Natural killer cell (primary cell): ENCODE measurements around the gene ZMIZ1. TPM values are rescaled to one million over a fixed set of nuclear protein-coding genes. Genes with fewer than 3 reads are reported as not detected.

Experiments
- ATAC-seq, 3 donors: fragments of 150-1000 bp in 2 of 3; fragments of 200-7000 bp in 1 of 3; cut with Tn5 transposase; 1 replicate in 1 of 3; 2 replicates in 2 of 3; pipeline ENCODE4 v1.10.0; 2021; ENCODE audit warnings: mild to moderate bottlenecking in 2 of 3, moderate library complexity in 2 of 3
- DNase-seq, 2 donors: peaks; one replicate each; pipeline versions ENCODE4 v3.0.0 to v3.0.0-alpha.2; 2013 to 2021; ENCODE audit warnings: mixed read lengths in 1 of 2
- H3K27ac ChIP-seq: one replicate; pipeline ENCODE4 v1.5.1; 2013; ENCODE audit warnings: mild to moderate bottlenecking, low read length
- H3K27me3 ChIP-seq: one replicate; pipeline ENCODE4 v1.6.1; 2013; ENCODE audit warnings: low read length; ENCODE audit not compliant: control insufficient read depth, insufficient read depth
- H3K36me3 ChIP-seq: one replicate; pipeline ENCODE4 v1.6.1; 2013; ENCODE audit warnings: low read length; ENCODE audit not compliant: control insufficient read depth, insufficient read depth
- H3K4me1 ChIP-seq: one replicate; pipeline ENCODE4 v1.6.1; 2013; ENCODE audit warnings: low read length; ENCODE audit not compliant: control insufficient read depth, insufficient read depth
- H3K4me3 ChIP-seq: one replicate; pipeline ENCODE4 v1.5.1; 2013; ENCODE audit warnings: low read length
- H3K9me3 ChIP-seq: one replicate; pipeline ENCODE4 v1.6.1; 2013; ENCODE audit warnings: low read length; ENCODE audit not compliant: control insufficient read depth, insufficient read depth
- H3K27ac Mint-ChIP-seq, 2 donors: one replicate each; pipeline ENCODE4 v1.8.0; 2022; ENCODE audit warnings: mild to moderate bottlenecking in 2 of 2, mixed read lengths in 2 of 2, moderate library complexity in 1 of 2
- H3K27me3 Mint-ChIP-seq, 2 donors: one replicate each; pipeline ENCODE4 v1.8.0; 2022; ENCODE audit warnings: low read depth in 2 of 2, mixed read lengths in 2 of 2
- H3K36me3 Mint-ChIP-seq: one replicate; pipeline ENCODE4 v1.8.0; 2022; ENCODE audit warnings: mixed read lengths
- H3K4me1 Mint-ChIP-seq, 2 donors: one replicate each; pipeline ENCODE4 v1.8.0; 2022; ENCODE audit warnings: mixed read lengths in 2 of 2
- H3K4me3 Mint-ChIP-seq: one replicate; pipeline ENCODE4 v1.8.0; 2022; ENCODE audit warnings: mild to moderate bottlenecking, moderate library complexity, mixed read lengths
- H3K9me3 Mint-ChIP-seq, 2 donors: one replicate each; pipeline ENCODE4 v1.8.0; 2022; ENCODE audit warnings: mixed read lengths in 2 of 2
- WGBS: methylation state at CpG from one replicate; pipeline ENCODE4 v1.1.7; 2013; ENCODE audit warnings: missing lambda C conversion rate; ENCODE audit not compliant: insufficient coverage; 5-methylcytosine and 5-hydroxymethylcytosine counted together
- intact Hi-C: fragments of 100-400 bp; cut with micrococcal nuclease; formaldehyde crosslinking; loops from one replicate; pipeline ENCODE4 v1.14.2; 2022
- total RNA-seq, 4 donors: library from RNA; stranded (reverse); fragments of 120-200 nt in 1 of 4; gene quantifications; one replicate each; pipeline versions ENCODE4 v1.2.3 to v1.2.4, GENCODE V29; 2013 to 2022
- TF ChIP-seq, protein P1 (sequence below): fragments of 200-600 bp; IDR thresholded peaks from one replicate; pipeline ENCODE4 v1.8.0; 2022; ENCODE audit warnings: antibody characterized with exemption

The ZMIZ1 gene
- total RNA-seq, 3 donors from 2014 or later (not counting 1 experiment from before 2014, with no cell fraction given), result 36.5 to 51.5 (median 37.9) TPM

DNA sequence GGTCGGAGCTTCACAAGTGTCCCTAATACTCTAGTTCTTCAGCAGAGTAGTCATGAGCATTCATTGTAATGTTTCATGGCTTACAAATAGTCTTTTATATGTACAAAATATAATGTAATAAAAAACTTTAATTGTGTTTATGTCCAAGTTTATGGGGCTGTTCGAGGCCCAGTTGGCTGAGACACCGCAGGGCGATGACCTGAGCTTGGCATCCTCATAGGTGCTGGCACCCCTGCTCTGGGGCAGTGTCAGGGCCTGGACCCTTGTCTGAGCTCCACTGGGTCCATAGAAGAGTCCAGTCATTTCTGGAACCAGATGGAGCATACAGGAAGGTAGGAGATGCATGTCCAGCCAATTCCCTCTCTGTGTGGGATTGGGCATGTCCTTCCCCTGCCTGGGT is 12.9 kb upstream of the ZMIZ1 start:
- H3K36me3 Mint-ChIP-seq, result no peaks in the 10 kb centered on the region
- intact Hi-C loops, result no loop called here
- H3K4me3 Mint-ChIP-seq, result no peak overlapping the region
- H3K36me3 ChIP-seq, result no peaks in the 10 kb centered on the region
- no peak overlapping the region for H3K27ac ChIP-seq
- TF ChIP-seq, protein P1, sequence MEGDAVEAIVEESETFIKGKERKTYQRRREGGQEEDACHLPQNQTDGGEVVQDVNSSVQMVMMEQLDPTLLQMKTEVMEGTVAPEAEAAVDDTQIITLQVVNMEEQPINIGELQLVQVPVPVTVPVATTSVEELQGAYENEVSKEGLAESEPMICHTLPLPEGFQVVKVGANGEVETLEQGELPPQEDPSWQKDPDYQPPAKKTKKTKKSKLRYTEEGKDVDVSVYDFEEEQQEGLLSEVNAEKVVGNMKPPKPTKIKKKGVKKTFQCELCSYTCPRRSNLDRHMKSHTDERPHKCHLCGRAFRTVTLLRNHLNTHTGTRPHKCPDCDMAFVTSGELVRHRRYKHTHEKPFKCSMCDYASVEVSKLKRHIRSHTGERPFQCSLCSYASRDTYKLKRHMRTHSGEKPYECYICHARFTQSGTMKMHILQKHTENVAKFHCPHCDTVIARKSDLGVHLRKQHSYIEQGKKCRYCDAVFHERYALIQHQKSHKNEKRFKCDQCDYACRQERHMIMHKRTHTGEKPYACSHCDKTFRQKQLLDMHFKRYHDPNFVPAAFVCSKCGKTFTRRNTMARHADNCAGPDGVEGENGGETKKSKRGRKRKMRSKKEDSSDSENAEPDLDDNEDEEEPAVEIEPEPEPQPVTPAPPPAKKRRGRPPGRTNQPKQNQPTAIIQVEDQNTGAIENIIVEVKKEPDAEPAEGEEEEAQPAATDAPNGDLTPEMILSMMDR, result no peak
- H3K4me1 Mint-ChIP-seq, result no peaks in the 10 kb centered on the region
- DNase-seq (no peak), ATAC-seq (no peak)
- WGBS, result 93% methylated on average over 3 of the region's 4 CpGs
- H3K4me3 ChIP-seq, result no peak overlapping the region
- H3K27me3 ChIP-seq, result no peaks in the 10 kb centered on the region
- no peaks in the 10 kb centered on the region for H3K9me3 ChIP-seq
- peaks cover 2 to 5% of the 10 kb centered on the region in 2 donors for H3K27me3 Mint-ChIP-seq
- H3K27ac Mint-ChIP-seq, result no peak overlapping the region
- H3K9me3 Mint-ChIP-seq, result no peaks in the 10 kb centered on the region
- H3K4me1 ChIP-seq, result no peaks in the 10 kb centered on the region

- peaks cover 5 to 7% of the 10 kb centered on the region in 2 donors for H3K27me3 Mint-ChIP-seq
- WGBS, result 91% methylated on average over 8 of the region's 8 CpGs
- H3K27ac Mint-ChIP-seq, result no peak overlapping the region
Measured at GRCh38 chr10:79056361-79056735, 12.4 kb upstream of the ZMIZ1 start.

DNA sequence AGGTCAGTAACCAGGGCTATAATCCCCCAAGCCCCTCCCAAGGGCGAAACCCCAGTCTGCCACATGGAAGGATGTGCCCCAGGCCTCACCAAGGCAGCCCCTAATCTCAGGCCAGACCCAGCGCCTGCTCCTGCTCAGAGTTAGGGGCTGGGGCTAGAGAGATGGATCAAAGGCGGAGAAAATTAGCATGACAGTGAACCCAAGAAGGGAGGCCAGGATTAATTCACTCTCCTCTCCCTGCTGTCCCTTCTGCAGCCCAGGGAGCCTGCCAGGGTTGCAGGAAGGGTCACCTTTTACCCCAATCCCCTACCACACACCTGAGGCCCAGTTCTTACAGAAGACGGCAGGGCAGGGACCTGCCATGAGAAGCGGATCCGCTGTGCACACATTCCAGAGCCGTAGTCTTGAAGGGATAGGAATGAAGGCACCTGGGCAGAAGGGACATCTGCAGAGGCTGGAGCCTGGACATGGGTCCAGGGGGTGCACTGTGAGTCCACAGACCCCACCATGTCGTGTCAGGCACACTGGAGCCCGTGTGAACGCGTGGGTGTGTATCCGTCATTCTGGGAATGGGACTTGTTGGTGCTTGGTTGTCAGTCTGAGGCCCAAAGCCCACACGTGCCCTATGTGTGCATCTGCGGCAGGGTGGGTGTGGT is 11.9 kb upstream of the ZMIZ1 start:
- no peaks in the 10 kb centered on the region for H3K4me1 Mint-ChIP-seq
- no peak overlapping the region for H3K27ac Mint-ChIP-seq
- H3K27me3 Mint-ChIP-seq, result peaks cover 3 to 7% of the 10 kb centered on the region in 2 donors
- no peaks in the 10 kb centered on the region for H3K4me1 ChIP-seq
- no peaks in the 10 kb centered on the region for H3K9me3 ChIP-seq
- DNase-seq (no peak), ATAC-seq (no peak)
- TF ChIP-seq, protein P1, result no peak
- H3K36me3 Mint-ChIP-seq, result no peaks in the 10 kb centered on the region
- intact Hi-C loops, result no loop called here
- no peak overlapping the region for H3K27ac ChIP-seq
- 89% methylated on average over 14 of the region's 14 CpGs for WGBS
- H3K4me3 Mint-ChIP-seq, result no peak overlapping the region
- no peaks in the 10 kb centered on the region for H3K9me3 Mint-ChIP-seq
- H3K27me3 ChIP-seq, result no peaks in the 10 kb centered on the region
- no peaks in the 10 kb centered on the region for H3K36me3 ChIP-seq
- no peak overlapping the region for H3K4me3 ChIP-seq

More at GRCh38 chr10:79056361-79056735, 12.4 kb upstream of the ZMIZ1 start:
- intact Hi-C loops, result no loop called here
- TF ChIP-seq, protein P1, result no peak
- Histone ChIP-seq H3K4me1 (no peaks in the 10 kb centered on the region), H3K27ac (no peak overlapping the region), H3K4me3 (no peak overlapping the region), H3K9me3 (no peaks in the 10 kb centered on the region), H3K27me3 (no peaks in the 10 kb centered on the region), H3K36me3 (no peaks in the 10 kb centered on the region)
- Mint-ChIP-seq H3K9me3 (no peaks in the 10 kb centered on the region), H3K4me3 (no peak overlapping the region), H3K36me3 (no peaks in the 10 kb centered on the region), H3K4me1 (no peaks in the 10 kb centered on the region)
- ATAC-seq (no peak), DNase-seq (no peak)
